ENCODE results near the gene FLT3. TPM values are rescaled to one million over a fixed set of nuclear protein-coding genes. Genes with fewer than 3 reads are reported as not detected.

FLT3 gene
- total and polyA plus RNA-seq, 3 donors from 2014 or later = 1.8 to 2.5 (median 2.4) TPM

DNA sequence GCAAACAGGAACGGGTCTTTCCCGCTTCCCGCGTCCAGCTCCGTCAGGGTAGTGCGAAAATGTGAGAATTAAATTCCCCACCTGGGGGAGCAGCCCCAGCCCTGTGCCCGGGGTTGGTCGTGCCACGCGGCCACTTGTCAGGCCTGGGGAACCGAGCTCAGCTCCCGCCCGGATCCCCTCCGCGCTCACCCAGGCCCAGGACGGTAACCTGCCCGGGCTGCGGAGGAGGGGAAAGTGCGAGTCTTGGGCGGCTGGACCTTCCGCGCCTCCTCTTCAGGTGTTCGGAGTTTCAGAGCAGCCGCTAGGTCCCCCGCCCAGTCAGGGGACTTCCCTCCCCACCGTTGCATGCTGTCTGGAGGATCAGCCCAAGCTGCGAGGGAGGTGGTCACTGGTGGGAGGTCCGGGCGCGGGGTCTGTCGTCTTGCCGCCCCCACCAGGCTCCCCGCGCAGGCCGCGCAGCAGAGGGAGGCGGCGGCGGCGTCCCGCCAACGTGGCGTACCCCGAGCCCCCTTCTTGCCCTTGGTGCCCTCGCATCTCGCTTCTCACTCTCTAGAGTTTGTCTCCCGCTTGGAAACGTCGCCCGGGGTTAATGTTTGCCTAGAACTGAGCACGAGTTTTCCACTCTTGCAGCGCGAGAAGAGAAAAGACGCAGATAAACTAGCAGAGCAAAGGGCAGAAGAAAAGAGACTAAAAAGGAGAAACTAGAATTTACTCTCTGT, 119.9 kb downstream of the FLT3 start:
- DNase-seq = no peak
- no peaks in the 10 kb centered on the region for H3K9me3 ChIP-seq
- intact Hi-C loops (cut with DNase I; ENCODE audit: low total_unique reads) = loop anchor here (10.0 kb wide), 1 partner anchor 616 kb away; no protein-coding TSS in a partner anchor
- H3K4me3 ChIP-seq = no peak overlapping the region
- no peak overlapping the region for H3K27ac ChIP-seq
- H3K4me1 ChIP-seq = peaks cover 10% of the 10 kb centered on the region
- no peak for TF ChIP-seq POLR2A (IDR thresholded peaks at IDR 0.05)
- TF ChIP-seq, protein P1, sequence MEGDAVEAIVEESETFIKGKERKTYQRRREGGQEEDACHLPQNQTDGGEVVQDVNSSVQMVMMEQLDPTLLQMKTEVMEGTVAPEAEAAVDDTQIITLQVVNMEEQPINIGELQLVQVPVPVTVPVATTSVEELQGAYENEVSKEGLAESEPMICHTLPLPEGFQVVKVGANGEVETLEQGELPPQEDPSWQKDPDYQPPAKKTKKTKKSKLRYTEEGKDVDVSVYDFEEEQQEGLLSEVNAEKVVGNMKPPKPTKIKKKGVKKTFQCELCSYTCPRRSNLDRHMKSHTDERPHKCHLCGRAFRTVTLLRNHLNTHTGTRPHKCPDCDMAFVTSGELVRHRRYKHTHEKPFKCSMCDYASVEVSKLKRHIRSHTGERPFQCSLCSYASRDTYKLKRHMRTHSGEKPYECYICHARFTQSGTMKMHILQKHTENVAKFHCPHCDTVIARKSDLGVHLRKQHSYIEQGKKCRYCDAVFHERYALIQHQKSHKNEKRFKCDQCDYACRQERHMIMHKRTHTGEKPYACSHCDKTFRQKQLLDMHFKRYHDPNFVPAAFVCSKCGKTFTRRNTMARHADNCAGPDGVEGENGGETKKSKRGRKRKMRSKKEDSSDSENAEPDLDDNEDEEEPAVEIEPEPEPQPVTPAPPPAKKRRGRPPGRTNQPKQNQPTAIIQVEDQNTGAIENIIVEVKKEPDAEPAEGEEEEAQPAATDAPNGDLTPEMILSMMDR (IDR thresholded peaks at IDR 0.05) = no peak
- 1 to 3% methylated on average over 20 to 53 of the region's 54 CpGs for WGBS, 2 donors
- no peaks in the 10 kb centered on the region for H3K27me3 ChIP-seq
- no peaks in the 10 kb centered on the region for H3K36me3 ChIP-seq (ENCODE audit: low read depth, missing control alignments)

DNA sequence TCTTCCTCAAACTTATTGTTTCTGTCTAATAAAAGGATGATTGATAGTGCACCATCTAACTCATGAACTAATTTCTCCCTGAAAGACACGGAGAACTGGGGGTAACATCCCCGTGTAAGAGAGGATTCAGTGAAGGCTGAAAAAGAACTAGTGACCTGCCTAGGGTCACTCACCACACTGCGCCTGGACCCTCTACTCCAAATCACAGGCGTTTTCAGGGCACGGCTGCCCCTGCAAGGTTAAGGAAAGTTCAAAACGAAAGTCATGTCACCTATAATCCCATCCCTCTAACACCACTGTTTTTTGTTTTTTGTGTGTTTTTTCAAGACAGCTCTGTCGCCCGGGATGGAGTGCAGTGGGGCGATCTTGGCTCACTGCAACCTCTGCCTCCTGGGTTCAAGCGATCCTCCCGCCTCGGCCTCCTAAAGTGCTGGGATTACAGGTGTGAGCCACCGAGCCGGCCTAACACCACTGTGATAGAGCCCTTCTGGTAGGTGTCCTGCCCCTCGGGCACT, 120.6 kb downstream of the FLT3 start:
- Histone ChIP-seq H3K36me3 (ENCODE audit: low read depth, missing control alignments) (no peaks in the 10 kb centered on the region), H3K4me1 (peaks cover 11% of the 10 kb centered on the region), H3K27me3 (no peaks in the 10 kb centered on the region), H3K9me3 (no peaks in the 10 kb centered on the region), H3K27ac (no peak overlapping the region), H3K4me3 (no peak overlapping the region)
- WGBS, 2 donors = 7 to 12% methylated on average over 9 to 15 of the region's 15 CpGs
- intact Hi-C loops (cut with DNase I; ENCODE audit: low total_unique reads) = loop anchor here (10.0 kb wide), 1 partner anchor 615 kb away; no protein-coding TSS in a partner anchor
- TF ChIP-seq POLR2A (IDR thresholded peaks at IDR 0.05) = no peak
- TF ChIP-seq, protein P1 (IDR thresholded peaks at IDR 0.05) = no peak
- no peak for DNase-seq

DNA sequence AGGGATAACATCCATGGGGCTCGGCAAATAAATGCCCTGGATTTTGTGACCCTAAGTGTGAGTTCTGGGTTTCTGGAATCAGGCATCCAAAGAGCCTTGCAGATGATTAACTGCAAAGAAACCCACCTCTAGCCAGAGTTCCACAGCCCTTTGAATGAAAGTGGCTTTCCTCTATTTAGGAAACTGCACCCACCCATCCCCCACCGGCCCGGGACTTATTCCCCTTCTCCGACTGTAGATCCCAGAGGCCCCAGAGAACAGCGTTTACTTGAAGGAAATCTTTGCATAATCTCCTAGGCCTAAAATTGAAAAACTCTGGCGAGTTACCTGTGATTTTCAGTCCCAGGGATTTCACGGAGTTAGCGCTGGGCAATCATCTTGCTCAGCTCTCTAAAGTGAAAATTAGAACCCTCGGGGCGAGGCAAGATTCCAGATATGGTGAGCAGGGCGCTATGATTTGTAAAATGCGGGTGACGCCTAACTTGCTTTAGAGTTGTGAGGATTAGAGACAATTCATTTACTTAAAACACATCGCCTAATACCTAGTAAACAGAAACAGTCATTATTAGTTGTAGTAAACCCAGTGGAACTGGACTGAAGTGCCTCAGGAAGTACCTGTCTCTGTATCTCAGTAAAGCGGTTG, 121.3 kb downstream of the FLT3 start:
- Histone ChIP-seq H3K4me1 (peaks cover 11% of the 10 kb centered on the region), H3K27me3 (no peaks in the 10 kb centered on the region), H3K27ac (no peak overlapping the region), H3K36me3 (ENCODE audit: low read depth, missing control alignments) (no peaks in the 10 kb centered on the region), H3K4me3 (no peak overlapping the region), H3K9me3 (no peaks in the 10 kb centered on the region)
- TF ChIP-seq, protein P1 (IDR thresholded peaks at IDR 0.05) = no peak
- no peak for TF ChIP-seq POLR2A (IDR thresholded peaks at IDR 0.05)
- no peak for DNase-seq
- intact Hi-C loops (cut with DNase I; ENCODE audit: low total_unique reads) = no loop called here
- WGBS, 2 donors = 7 to 8% methylated on average over 15 of the region's 15 CpGs

DNA sequence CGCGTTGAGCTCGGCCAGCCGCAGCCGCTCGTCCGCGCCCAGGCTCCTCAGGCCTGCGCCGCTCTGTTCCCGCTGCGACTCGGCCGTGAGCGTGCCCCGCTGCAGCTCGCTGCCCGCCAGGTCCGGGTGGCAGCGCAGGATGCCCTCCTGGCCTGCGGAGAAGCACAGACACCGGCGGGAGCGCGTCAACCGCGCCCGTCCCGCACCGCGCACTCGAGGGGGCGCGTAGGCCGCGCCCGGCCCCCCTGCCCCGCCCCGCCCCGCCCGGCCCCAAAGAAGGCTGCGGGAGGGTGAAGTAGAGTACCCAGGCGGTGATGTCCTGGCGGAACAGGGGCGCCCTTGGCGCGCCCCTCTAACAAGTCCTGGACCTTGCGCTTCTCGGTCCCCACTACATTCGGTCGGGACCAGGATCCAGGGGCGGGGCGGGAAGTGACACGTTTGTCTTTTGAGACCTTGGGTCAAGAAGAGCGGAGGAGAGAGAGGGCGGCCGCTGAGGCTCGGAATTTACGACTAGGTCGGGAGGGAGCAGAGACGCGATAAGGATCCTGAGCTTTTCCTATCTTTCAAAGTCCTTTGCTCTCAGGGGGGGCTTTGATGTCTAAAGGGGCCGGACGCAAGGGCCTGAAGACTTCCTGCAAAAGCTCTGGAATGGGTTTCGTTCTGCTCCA, 121.9 kb downstream of the FLT3 start:
- Histone ChIP-seq H3K27ac (no peak overlapping the region), H3K4me3 (peak overlapping the region; percentile 9 to 36), H3K9me3 (no peaks in the 10 kb centered on the region), H3K27me3 (no peaks in the 10 kb centered on the region), H3K4me1 (peaks cover 11% of the 10 kb centered on the region), H3K36me3 (ENCODE audit: low read depth, missing control alignments) (no peaks in the 10 kb centered on the region)
- intact Hi-C loops (cut with DNase I; ENCODE audit: low total_unique reads) = no loop called here
- TF ChIP-seq, protein P1 (IDR thresholded peaks at IDR 0.05) = no peak
- TF ChIP-seq POLR2A (IDR thresholded peaks at IDR 0.05) = no peak
- 1 to 2% methylated on average over 24 to 52 of the region's 65 CpGs for WGBS, 2 donors
- no peak for DNase-seq

All from testis (tissue), 3 donors.